HEK293 (cell line): ENCODE results near the gene CELF4.

Source experiments
- CTCF ChIA-PET: fragments of 350-600 bp; formaldehyde crosslinking; extraction: SDS; loops from one replicate; lab custom pipeline; 2021; ENCODE audit warnings: antibody characterized with exemption; lab: Yijun Ruan, JAX
- POLR2A ChIA-PET: fragments of 300-600 bp; formaldehyde crosslinking; extraction: SDS; loops from one replicate; lab custom pipeline; 2020; ENCODE audit warnings: antibody characterized with exemption, inconsistent platforms; lab: Yijun Ruan, JAX
- H3K27ac ChIP-seq: fragments of 200-500 bp; sonication (Bioruptor generic); 2 replicates; pipeline ENCODE4 v1.5.1; 2014; ENCODE audit warnings: low read depth, low read length, control low read depth, inconsistent platforms; ENCODE audit errors: extremely low read depth
- H3K36me3 ChIP-seq, 2 experiments: fragments of 200-500 bp in 1 of 2; sonication (Bioruptor generic) in 1 of 2; 1 replicate in 1 of 2; 2 replicates in 1 of 2; pipeline ENCODE4 v1.5.1; 2014 to 2017; ENCODE audit warnings: inconsistent platforms in 2 of 2, low read length in 2 of 2; ENCODE audit not compliant: control insufficient read depth in 2 of 2, insufficient read depth in 1 of 2
- H3K4me1 ChIP-seq: fragments of 200-500 bp; sonication (Bioruptor generic); 2 replicates; pipeline ENCODE4 v1.5.1; 2014; ENCODE audit warnings: mild to moderate bottlenecking, low read length, inconsistent platforms; ENCODE audit not compliant: control insufficient read depth, insufficient read depth
- H3K4me3 ChIP-seq: 2 replicates; pipeline ENCODE4 v1.5.1; 2011; ENCODE audit warnings: low read depth, mild to moderate bottlenecking, control low read depth, low read length, moderate library complexity
- H3K9me3 ChIP-seq: fragments of 200-500 bp; sonication (Bioruptor generic); 2 replicates; pipeline ENCODE4 v1.5.1; 2014; ENCODE audit warnings: low read depth, low read length, inconsistent platforms; ENCODE audit not compliant: control insufficient read depth, insufficient read depth
- EGR2 ChIP-seq: fragments of 450-650 bp; formaldehyde crosslinking; IDR thresholded peaks from 2 replicates; pipeline ENCODE4 v1.5.1; 2016; ENCODE audit warnings: low read depth, missing biosample characterization, missing genetic modification characterization
- GLI4 ChIP-seq: fragments of 450-650 bp; formaldehyde crosslinking; IDR thresholded peaks from 2 replicates; pipeline ENCODE4 v1.5.1; 2016; ENCODE audit warnings: missing biosample characterization, missing genetic modification characterization
- GLIS2 ChIP-seq: fragments of 450-650 bp; formaldehyde crosslinking; IDR thresholded peaks from 2 replicates; pipeline ENCODE4 v1.5.1; 2016; ENCODE audit warnings: missing biosample characterization, missing genetic modification characterization
- KLF1 ChIP-seq: fragments of 450-650 bp; formaldehyde crosslinking; IDR thresholded peaks from 2 replicates; pipeline ENCODE4 v1.5.1; 2016; ENCODE audit warnings: missing biosample characterization, missing genetic modification characterization
- MZF1 ChIP-seq: fragments of 450-650 bp; formaldehyde crosslinking; IDR thresholded peaks from 2 replicates; pipeline ENCODE4 v1.5.1; 2017; ENCODE audit warnings: missing biosample characterization, missing genetic modification characterization, borderline replicate concordance
- OSR2 ChIP-seq: fragments of 450-650 bp; formaldehyde crosslinking; IDR thresholded peaks from 2 replicates; pipeline ENCODE4 v1.5.1; 2016; ENCODE audit warnings: missing biosample characterization, missing genetic modification characterization
- RBAK ChIP-seq: fragments of 450-650 bp; formaldehyde crosslinking; IDR thresholded peaks from 2 replicates; pipeline ENCODE4 v1.5.1; 2016; ENCODE audit warnings: missing biosample characterization, missing genetic modification characterization
- SCRT1 ChIP-seq: fragments of 450-650 bp; formaldehyde crosslinking; IDR thresholded peaks from 2 replicates; pipeline ENCODE4 v1.5.1; 2016; ENCODE audit warnings: missing biosample characterization, missing genetic modification characterization, borderline replicate concordance
- SP3 ChIP-seq: fragments of 450-650 bp; formaldehyde crosslinking; IDR thresholded peaks from 2 replicates; pipeline ENCODE4 v1.5.1; 2016; ENCODE audit warnings: missing biosample characterization, missing genetic modification characterization
- SP7 ChIP-seq: fragments of 450-650 bp; formaldehyde crosslinking; IDR thresholded peaks from 2 replicates; pipeline ENCODE4 v1.5.1; 2016; ENCODE audit warnings: missing biosample characterization, missing genetic modification characterization
- ZBTB8A ChIP-seq: fragments of 450-650 bp; formaldehyde crosslinking; IDR thresholded peaks from 2 replicates; pipeline ENCODE4 v1.5.1; 2016; ENCODE audit warnings: missing biosample characterization, missing genetic modification characterization
- ZFHX2 ChIP-seq: fragments of 450-650 bp; formaldehyde crosslinking; conservative IDR thresholded peaks from 2 replicates; pipeline ENCODE4 v1.5.1; 2016; ENCODE audit warnings: missing biosample characterization, missing genetic modification characterization
- ZFP69B ChIP-seq: fragments of 450-650 bp; formaldehyde crosslinking; IDR thresholded peaks from 2 replicates; pipeline ENCODE4 v1.5.1; 2016; ENCODE audit warnings: missing biosample characterization, missing genetic modification characterization
- ZIC2 ChIP-seq: fragments of 450-650 bp; formaldehyde crosslinking; IDR thresholded peaks from 2 replicates; pipeline ENCODE4 v1.5.1; 2016; ENCODE audit warnings: missing biosample characterization, missing genetic modification characterization
- ZNF121 ChIP-seq: fragments of 450-650 bp; formaldehyde crosslinking; IDR thresholded peaks from 2 replicates; pipeline ENCODE4 v1.5.1; 2016; ENCODE audit warnings: missing biosample characterization, missing genetic modification characterization
- ZNF132 ChIP-seq: fragments of 450-650 bp; formaldehyde crosslinking; IDR thresholded peaks from 2 replicates; pipeline ENCODE4 v1.5.1; 2017; ENCODE audit warnings: missing biosample characterization, missing genetic modification characterization, borderline replicate concordance
- ZNF169 ChIP-seq: fragments of 450-650 bp; formaldehyde crosslinking; IDR thresholded peaks from 2 replicates; pipeline ENCODE4 v1.5.1; 2016; ENCODE audit warnings: missing biosample characterization, missing genetic modification characterization
- ZNF221 ChIP-seq: fragments of 450-650 bp; formaldehyde crosslinking; IDR thresholded peaks from 2 replicates; pipeline ENCODE4 v1.5.1; 2017; ENCODE audit warnings: missing biosample characterization, missing genetic modification characterization, borderline replicate concordance
- ZNF266 ChIP-seq: fragments of 450-650 bp; formaldehyde crosslinking; IDR thresholded peaks from 2 replicates; pipeline ENCODE4 v1.5.1; 2016; ENCODE audit warnings: missing biosample characterization, missing genetic modification characterization, low read depth
- ZNF335 ChIP-seq: fragments of 450-650 bp; formaldehyde crosslinking; conservative IDR thresholded peaks from 2 replicates; pipeline ENCODE4 v1.5.1; 2016; ENCODE audit warnings: missing biosample characterization, missing genetic modification characterization
- ZNF510 ChIP-seq: fragments of 450-650 bp; formaldehyde crosslinking; IDR thresholded peaks from 2 replicates; pipeline ENCODE4 v1.5.1; 2018; ENCODE audit warnings: mild to moderate bottlenecking, missing genetic modification characterization, missing biosample characterization; ENCODE audit not compliant: insufficient replicate concordance
- ZNF544 ChIP-seq: fragments of 450-650 bp; formaldehyde crosslinking; IDR thresholded peaks from 2 replicates; pipeline ENCODE4 v1.5.0; 2017; ENCODE audit warnings: missing biosample characterization, missing genetic modification characterization
- ZNF558 ChIP-seq: fragments of 450-650 bp; formaldehyde crosslinking; IDR thresholded peaks from 2 replicates; pipeline ENCODE4 v1.5.1; 2016; ENCODE audit warnings: missing biosample characterization, missing genetic modification characterization
- ZNF660 ChIP-seq: fragments of 450-650 bp; IDR thresholded peaks from 2 replicates; pipeline ENCODE4 v1.5.1; 2018; ENCODE audit warnings: missing biosample characterization, mild to moderate bottlenecking, missing genetic modification characterization
- ZNF670 ChIP-seq: fragments of 450-650 bp; formaldehyde crosslinking; IDR thresholded peaks from 2 replicates; pipeline ENCODE4 v1.5.1; 2016; ENCODE audit warnings: missing biosample characterization, missing genetic modification characterization, low read depth
- ZNF785 ChIP-seq: fragments of 450-650 bp; formaldehyde crosslinking; IDR thresholded peaks from 2 replicates; pipeline ENCODE4 v1.5.1; 2016; ENCODE audit warnings: missing biosample characterization, missing genetic modification characterization
- ZNF792 ChIP-seq: fragments of 450-650 bp; formaldehyde crosslinking; IDR thresholded peaks from 2 replicates; pipeline ENCODE4 v1.5.1; 2016; ENCODE audit warnings: missing biosample characterization, missing genetic modification characterization
- ZSCAN23 ChIP-seq: fragments of 450-650 bp; formaldehyde crosslinking; IDR thresholded peaks from 2 replicates; pipeline ENCODE4 v1.5.1; 2016; ENCODE audit warnings: missing biosample characterization, missing genetic modification characterization
- TF ChIP-seq, protein P1 (sequence below): fragments of 450-650 bp; formaldehyde crosslinking; IDR thresholded peaks from 2 replicates; pipeline ENCODE4 v1.5.1; 2016; ENCODE audit warnings: missing biosample characterization, missing genetic modification characterization
- TF ChIP-seq, protein P2 (sequence below): fragments of 450-650 bp; formaldehyde crosslinking; optimal IDR thresholded peaks from 2 replicates; pipeline ENCODE3; 2016; ENCODE audit warnings: missing biosample characterization, mild to moderate bottlenecking, missing genetic modification characterization
- TF ChIP-seq, protein P3 (sequence below): fragments of 450-650 bp; formaldehyde crosslinking; IDR thresholded peaks from 2 replicates; pipeline ENCODE4 v1.5.1; 2016; ENCODE audit warnings: missing biosample characterization, missing genetic modification characterization
- TF ChIP-seq, protein P4 (sequence below): fragments of 450-650 bp; formaldehyde crosslinking; IDR thresholded peaks from 2 replicates; pipeline ENCODE4 v1.5.1; 2016; ENCODE audit warnings: missing biosample characterization, missing genetic modification characterization, low read depth
- TF ChIP-seq, protein P5 (sequence below): fragments of 450-650 bp; formaldehyde crosslinking; IDR thresholded peaks from 2 replicates; pipeline ENCODE4 v1.5.1; 2017; ENCODE audit warnings: missing biosample characterization, missing genetic modification characterization

Gene CELF4

DNA sequence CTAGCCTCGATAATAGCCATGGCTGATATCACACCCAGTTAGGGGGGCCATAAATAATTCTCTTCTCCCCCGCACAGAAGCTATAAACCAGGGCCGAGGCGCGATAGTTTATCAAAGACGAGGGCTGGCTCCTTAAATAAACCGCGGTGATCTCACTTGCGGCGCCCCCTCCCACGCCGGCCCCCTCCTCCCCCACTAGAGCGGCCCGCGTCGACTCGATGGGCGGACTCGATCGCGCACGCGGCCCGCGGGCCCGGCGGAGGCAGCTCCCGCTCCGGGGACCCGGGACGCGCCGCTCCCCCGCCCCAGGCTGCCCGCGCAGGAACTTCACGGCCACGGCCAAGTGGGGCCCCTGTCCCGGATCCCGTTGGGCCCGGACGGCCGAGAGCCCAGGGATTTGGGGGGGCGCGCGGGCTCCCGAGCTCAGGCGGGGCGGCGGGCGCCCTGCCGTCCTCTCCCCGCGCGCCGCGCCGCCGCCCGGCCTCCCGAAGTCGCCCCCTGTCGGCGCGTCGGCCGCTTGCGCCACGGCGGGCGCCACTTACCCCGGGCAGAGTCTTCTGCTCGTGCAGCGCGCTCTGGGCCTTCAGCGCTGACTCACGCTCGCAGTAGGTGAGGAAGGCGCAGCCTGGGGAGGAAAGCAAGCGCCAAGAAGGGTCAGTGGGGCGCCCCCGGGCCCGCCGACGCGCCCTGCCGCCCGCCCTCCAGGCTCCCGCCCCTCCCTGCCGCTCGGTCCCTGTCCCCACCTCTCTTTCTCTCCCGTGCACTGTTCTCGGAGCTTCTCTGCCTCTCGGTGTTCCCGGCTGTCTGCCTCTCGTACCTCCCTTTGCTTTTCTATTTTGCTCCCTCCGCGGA lies 80.4 kb downstream of the CELF4 start:
- ChIA-PET POLR2A (no interaction called here), CTCF (interaction anchor here (0.6 to 3.4 kb wide), 17 partner anchors 8 to 569 kb away, joined by 3 to 19 read pairs (median 4); no protein-coding TSS in a partner anchor)
- Histone ChIP-seq H3K36me3 (no peaks in the 10 kb centered on the region), H3K4me1 (no peaks in the 10 kb centered on the region), H3K9me3 (no peaks in the 10 kb centered on the region), H3K27ac (no peak overlapping the region), H3K4me3 (no peak overlapping the region)
- TF ChIP-seq SCRT1: no peak
- TF ChIP-seq, protein P1, sequence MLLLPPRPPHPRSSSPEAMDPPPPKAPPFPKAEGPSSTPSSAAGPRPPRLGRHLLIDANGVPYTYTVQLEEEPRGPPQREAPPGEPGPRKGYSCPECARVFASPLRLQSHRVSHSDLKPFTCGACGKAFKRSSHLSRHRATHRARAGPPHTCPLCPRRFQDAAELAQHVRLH (tag by site-specific recombination): no peak
- TF ChIP-seq ZNF544 (tag by site-specific recombination): no peak
- no peak for TF ChIP-seq GLI4
- TF ChIP-seq EGR2 (tag by site-specific recombination): peak; percentile 73
- TF ChIP-seq, protein P2, sequence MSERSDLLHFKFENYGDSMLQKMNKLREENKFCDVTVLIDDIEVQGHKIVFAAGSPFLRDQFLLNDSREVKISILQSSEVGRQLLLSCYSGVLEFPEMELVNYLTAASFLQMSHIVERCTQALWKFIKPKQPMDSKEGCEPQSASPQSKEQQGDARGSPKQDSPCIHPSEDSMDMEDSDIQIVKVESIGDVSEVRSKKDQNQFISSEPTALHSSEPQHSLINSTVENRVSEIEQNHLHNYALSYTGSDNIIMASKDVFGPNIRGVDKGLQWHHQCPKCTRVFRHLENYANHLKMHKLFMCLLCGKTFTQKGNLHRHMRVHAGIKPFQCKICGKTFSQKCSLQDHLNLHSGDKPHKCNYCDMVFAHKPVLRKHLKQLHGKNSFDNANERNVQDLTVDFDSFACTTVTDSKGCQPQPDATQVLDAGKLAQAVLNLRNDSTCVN (tag by site-specific recombination): peak; percentile 52
- TF ChIP-seq ZIC2 (tag by site-specific recombination): peak; percentile 89
- TF ChIP-seq ZNF169 (tag by site-specific recombination): no peak
- TF ChIP-seq ZNF266 (tag by site-specific recombination): no peak
- no peak for TF ChIP-seq ZNF510 (tag by site-specific recombination)
- TF ChIP-seq, protein P3, sequence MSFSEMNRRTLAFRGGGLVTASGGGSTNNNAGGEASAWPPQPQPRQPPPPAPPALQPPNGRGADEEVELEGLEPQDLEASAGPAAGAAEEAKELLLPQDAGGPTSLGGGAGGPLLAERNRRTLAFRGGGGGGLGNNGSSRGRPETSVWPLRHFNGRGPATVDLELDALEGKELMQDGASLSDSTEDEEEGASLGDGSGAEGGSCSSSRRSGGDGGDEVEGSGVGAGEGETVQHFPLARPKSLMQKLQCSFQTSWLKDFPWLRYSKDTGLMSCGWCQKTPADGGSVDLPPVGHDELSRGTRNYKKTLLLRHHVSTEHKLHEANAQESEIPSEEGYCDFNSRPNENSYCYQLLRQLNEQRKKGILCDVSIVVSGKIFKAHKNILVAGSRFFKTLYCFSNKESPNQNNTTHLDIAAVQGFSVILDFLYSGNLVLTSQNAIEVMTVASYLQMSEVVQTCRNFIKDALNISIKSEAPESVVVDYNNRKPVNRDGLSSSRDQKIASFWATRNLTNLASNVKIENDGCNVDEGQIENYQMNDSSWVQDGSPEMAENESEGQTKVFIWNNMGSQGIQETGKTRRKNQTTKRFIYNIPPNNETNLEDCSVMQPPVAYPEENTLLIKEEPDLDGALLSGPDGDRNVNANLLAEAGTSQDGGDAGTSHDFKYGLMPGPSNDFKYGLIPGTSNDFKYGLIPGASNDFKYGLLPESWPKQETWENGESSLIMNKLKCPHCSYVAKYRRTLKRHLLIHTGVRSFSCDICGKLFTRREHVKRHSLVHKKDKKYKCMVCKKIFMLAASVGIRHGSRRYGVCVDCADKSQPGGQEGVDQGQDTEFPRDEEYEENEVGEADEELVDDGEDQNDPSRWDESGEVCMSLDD (tag by site-specific recombination): 0 out of 2 replicates have a peak, but pooled peaks have one; percentile 27
- no peak for TF ChIP-seq ZFP69B
- peak; percentile 74; the same call in 1 of the 2 replicates for TF ChIP-seq GLIS2 (tag by site-specific recombination)
- peak; percentile 51 for TF ChIP-seq ZNF335 (tag by site-specific recombination)
- TF ChIP-seq MZF1 (tag by site-specific recombination): no peak
- TF ChIP-seq ZNF121 (tag by site-specific recombination): no peak
- TF ChIP-seq ZNF132 (tag by site-specific recombination): no peak
- TF ChIP-seq ZNF660 (tag by site-specific recombination): 0 out of 2 replicates have a peak, but pooled peaks have one; percentile 41
- TF ChIP-seq, protein P4, sequence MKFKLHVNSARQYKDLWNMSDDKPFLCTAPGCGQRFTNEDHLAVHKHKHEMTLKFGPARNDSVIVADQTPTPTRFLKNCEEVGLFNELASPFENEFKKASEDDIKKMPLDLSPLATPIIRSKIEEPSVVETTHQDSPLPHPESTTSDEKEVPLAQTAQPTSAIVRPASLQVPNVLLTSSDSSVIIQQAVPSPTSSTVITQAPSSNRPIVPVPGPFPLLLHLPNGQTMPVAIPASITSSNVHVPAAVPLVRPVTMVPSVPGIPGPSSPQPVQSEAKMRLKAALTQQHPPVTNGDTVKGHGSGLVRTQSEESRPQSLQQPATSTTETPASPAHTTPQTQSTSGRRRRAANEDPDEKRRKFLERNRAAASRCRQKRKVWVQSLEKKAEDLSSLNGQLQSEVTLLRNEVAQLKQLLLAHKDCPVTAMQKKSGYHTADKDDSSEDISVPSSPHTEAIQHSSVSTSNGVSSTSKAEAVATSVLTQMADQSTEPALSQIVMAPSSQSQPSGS: no peak
- TF ChIP-seq KLF1 (tag by site-specific recombination): 0 out of 2 replicates have a peak, but pooled peaks have one; percentile 23
- no peak for TF ChIP-seq ZNF558 (tag by site-specific recombination)
- TF ChIP-seq ZSCAN23 (tag by site-specific recombination): no peak
- 0 out of 2 replicates have a peak, but pooled peaks have one; percentile 28 for TF ChIP-seq SP7 (tag by site-specific recombination)
- TF ChIP-seq RBAK (tag by site-specific recombination): no peak
- no peak for TF ChIP-seq ZNF221 (tag by site-specific recombination)
- TF ChIP-seq, protein P5, sequence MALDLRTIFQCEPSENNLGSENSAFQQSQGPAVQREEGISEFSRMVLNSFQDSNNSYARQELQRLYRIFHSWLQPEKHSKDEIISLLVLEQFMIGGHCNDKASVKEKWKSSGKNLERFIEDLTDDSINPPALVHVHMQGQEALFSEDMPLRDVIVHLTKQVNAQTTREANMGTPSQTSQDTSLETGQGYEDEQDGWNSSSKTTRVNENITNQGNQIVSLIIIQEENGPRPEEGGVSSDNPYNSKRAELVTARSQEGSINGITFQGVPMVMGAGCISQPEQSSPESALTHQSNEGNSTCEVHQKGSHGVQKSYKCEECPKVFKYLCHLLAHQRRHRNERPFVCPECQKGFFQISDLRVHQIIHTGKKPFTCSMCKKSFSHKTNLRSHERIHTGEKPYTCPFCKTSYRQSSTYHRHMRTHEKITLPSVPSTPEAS: no peak
- TF ChIP-seq OSR2 (tag by site-specific recombination): no peak
- no peak for TF ChIP-seq ZNF785 (tag by site-specific recombination)
- no peak for TF ChIP-seq ZNF792
- TF ChIP-seq ZBTB8A (tag by site-specific recombination): peak; percentile 56
- peak; percentile 83 for TF ChIP-seq ZFHX2
- no peak for TF ChIP-seq ZNF670 (tag by site-specific recombination)
- no peak for TF ChIP-seq SP3 (tag by site-specific recombination)
